Stimulated activated CD8-positive, alpha-beta memory T cell treated with anti-CD3 and anti-CD28 coated beads, Interleukin-15, amount 100 ng/mL, for 1 hour (primary cell): Measurements from ENCODE around the gene C4A.
"Not testable (repeated sequence)": the region's sequence is repeated elsewhere in the genome, so short reads cannot be mapped to it uniquely, and the experiment has no call there.

Experiments
- DNase-seq: peaks from one replicate; pipeline ENCODE4 v3.0.0-alpha.2; 2020; ENCODE audit warnings: low read depth

The C4A gene

GRCh38 chr6:31981744-31982143 lies at the start of gene C4A:
C4A (plus strand) TSS chr6:31982057; CDS start chr6:31982108, 51 bp downstream.
- DNase-seq: not testable (repeated sequence)

DNA sequence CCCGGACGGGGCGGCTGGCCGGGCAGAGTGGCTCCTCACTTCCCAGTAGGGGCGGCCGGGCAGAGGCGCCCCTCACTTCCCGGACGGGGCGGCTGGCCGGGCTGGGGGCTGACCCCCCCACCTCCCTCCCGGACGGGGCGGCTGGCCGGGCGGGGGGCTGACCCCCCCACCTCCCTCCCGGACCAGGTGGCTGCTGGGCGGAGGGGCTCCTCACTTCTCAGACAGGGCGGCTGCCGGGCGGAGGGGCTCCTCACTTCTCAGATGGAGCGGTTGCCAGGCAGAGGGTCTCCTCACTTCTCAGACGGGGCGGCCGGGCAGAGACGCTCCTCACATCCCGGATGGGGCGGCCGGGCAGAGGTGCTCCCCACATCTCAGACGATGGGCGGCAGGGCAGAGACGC lies 49.7 kb upstream of the C4A start:
- not testable (repeated sequence) for DNase-seq

DNA sequence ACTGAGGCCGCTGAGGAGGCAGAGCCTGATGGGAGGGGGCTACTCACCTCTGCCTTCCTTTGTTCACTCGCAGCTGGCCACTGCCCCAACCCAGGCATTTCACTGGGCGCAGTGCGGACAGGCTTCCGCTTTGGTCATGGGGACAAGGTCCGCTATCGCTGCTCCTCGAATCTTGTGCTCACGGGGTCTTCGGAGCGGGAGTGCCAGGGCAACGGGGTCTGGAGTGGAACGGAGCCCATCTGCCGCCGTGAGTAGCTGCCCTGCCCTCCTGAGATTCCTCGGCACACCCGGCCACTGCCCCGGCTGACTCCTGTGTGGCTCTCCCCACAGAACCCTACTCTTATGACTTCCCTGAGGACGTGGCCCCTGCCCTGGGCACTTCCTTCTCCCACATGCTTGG lies 48.3 kb upstream of the C4A start:
- no peak for DNase-seq

GRCh38 chr6:31935021-31935420 lies 46.8 kb upstream of the C4A start:
- DNase-seq: no peak

DNA sequence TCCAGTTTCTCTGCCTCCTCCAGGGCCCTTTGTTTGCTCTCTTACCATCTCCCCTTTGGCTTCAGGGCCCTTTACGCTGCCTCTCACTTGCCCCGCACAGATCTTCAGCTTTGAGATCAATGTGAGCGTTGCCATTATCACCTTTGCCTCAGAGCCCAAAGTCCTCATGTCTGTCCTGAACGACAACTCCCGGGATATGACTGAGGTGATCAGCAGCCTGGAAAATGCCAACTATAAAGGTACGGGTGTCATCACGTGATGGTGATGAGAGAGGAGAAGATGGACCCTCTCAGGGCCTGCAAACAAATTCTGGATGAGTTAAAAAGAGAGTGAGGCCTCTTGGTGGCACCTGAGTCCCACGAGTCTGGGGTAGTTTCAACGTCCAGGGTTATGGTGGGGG lies 46.0 kb upstream of the C4A start:
- DNase-seq: no peak

- no peak for DNase-seq
Measured at GRCh38 chr6:31940256-31940664, 41.6 kb upstream of the C4A start.

- no peak for DNase-seq
Measured at GRCh38 chr6:31943742-31944141, 38.1 kb upstream of the C4A start.

DNA sequence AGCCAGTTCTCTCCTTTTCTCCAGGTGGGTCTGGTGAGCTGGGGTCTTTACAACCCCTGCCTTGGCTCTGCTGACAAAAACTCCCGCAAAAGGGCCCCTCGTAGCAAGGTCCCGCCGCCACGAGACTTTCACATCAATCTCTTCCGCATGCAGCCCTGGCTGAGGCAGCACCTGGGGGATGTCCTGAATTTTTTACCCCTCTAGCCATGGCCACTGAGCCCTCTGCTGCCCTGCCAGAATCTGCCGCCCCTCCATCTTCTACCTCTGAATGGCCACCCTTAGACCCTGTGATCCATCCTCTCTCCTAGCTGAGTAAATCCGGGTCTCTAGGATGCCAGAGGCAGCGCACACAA lies 36.7 kb upstream of the C4A start:
- DNase-seq: no peak

DNA sequence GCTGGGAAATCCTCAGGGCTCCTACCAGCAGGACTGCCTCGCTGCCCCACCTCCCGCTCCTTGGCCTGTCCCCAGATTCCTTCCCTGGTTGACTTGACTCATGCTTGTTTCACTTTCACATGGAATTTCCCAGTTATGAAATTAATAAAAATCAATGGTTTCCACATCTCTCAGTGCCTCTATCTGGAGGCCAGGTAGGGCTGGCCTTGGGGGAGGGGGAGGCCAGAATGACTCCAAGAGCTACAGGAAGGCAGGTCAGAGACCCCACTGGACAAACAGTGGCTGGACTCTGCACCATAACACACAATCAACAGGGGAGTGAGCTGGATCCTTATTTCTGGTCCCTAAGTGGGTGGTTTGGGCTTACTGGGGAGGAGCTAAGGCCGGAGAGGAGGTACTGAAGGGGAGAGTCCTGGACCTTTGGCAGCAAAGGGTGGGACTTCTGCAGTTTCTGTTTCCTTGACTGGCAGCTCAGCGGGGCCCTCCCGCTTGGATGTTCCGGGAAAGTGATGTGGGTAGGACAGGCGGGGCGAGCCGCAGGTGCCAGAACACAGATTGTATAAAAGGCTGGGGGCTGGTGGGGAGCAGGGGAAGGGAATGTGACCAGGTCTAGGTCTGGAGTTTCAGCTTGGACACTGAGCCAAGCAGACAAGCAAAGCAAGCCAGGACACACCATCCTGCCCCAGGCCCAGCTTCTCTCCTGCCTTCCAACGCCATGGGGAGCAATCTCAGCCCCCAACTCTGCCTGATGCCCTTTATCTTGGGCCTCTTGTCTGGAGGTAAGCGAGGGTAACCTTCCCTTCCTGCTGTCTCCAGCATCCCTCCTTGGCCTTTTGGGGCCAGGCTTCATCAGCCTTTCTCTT lies 36.1 kb upstream of the C4A start, which contains the start of gene CFB:
CFB (plus strand) TSS at position 589 of the 863 bp plus-strand sequence; CDS start at position 716, 127 bp downstream.
- DNase-seq: no peak

DNA sequence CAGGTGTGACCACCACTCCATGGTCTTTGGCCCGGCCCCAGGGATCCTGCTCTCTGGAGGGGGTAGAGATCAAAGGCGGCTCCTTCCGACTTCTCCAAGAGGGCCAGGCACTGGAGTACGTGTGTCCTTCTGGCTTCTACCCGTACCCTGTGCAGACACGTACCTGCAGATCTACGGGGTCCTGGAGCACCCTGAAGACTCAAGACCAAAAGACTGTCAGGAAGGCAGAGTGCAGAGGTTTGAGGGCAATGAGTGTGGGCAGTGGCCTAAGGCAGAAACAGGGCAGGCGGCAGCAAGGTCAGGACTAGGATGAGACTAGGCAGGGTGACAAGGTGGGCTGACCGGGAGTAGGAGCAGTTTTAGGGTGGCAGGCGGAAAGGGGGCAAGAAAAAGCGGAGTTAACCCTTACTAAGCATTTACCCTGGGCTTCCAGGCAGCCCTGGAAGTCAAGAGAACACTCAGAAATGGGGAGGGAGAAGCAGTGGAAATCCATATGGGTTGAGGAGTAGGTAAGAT lies 35.4 kb upstream of the C4A start:
- DNase-seq: no peak

DNA sequence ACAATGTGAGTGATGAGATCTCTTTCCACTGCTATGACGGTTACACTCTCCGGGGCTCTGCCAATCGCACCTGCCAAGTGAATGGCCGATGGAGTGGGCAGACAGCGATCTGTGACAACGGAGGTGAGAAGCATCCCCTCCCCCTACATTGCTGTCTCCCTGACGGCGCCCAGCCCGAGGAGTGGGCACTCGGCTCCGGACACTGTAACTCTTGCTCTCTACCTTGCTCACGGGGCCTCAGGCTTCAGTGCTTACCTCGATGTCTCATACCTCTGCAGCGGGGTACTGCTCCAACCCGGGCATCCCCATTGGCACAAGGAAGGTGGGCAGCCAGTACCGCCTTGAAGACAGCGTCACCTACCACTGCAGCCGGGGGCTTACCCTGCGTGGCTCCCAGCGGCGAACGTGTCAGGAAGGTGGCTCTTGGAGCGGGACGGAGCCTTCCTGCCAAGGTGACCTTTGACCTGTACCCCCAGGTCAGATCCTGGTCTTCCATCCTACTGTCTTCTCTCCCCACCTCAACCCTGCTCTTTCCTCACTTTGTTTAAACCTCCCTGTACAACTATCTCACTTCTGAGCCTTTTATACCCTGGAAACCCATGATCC lies 34.7 kb upstream of the C4A start:
- DNase-seq: no peak

DNA sequence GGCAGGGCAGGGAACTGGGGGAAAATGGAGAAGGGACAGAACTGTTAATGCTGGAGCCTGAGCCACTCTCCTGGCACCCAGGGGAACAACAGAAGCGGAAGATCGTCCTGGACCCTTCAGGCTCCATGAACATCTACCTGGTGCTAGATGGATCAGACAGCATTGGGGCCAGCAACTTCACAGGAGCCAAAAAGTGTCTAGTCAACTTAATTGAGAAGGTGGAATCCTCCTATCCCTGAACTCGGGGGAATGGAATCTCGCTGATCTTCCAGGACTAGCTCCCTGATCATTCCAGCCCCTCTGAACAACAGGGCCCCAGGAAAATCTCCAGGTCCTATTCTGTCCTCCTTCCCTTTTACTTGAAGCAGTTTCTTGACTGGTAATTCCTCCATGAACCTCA lies 34.0 kb upstream of the C4A start:
- DNase-seq: no peak

- no peak for DNase-seq
Measured at GRCh38 chr6:31948306-31948705, 33.6 kb upstream of the C4A start.

DNA sequence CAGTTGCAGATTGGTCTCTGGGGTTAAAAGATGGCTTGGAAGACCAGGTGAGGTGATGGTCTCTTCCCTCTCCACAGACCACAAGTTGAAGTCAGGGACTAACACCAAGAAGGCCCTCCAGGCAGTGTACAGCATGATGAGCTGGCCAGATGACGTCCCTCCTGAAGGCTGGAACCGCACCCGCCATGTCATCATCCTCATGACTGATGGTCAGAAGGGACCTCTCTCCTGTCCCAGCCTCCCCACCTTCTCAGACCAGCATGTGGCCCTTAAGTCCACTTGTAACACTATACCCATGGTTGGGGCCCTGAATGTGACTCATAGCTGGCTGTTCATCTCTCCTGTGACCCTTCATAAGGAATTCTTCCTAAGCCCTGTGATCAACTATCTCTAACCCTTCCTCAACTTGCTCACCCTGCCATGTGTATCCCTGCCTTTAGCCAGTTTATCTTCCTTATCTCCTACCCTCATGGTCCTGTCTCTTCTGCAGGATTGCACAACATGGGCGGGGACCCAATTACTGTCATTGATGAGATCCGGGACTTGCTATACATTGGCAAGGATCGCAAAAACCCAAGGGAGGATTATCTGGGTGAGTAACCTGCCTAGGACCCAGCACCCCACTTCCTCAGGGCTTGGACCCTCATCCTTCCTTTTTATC lies 33.0 kb upstream of the C4A start:
- DNase-seq: no peak

- no peak for DNase-seq
Measured at GRCh38 chr6:31949926-31950548, 31.8 kb upstream of the C4A start.

DNA sequence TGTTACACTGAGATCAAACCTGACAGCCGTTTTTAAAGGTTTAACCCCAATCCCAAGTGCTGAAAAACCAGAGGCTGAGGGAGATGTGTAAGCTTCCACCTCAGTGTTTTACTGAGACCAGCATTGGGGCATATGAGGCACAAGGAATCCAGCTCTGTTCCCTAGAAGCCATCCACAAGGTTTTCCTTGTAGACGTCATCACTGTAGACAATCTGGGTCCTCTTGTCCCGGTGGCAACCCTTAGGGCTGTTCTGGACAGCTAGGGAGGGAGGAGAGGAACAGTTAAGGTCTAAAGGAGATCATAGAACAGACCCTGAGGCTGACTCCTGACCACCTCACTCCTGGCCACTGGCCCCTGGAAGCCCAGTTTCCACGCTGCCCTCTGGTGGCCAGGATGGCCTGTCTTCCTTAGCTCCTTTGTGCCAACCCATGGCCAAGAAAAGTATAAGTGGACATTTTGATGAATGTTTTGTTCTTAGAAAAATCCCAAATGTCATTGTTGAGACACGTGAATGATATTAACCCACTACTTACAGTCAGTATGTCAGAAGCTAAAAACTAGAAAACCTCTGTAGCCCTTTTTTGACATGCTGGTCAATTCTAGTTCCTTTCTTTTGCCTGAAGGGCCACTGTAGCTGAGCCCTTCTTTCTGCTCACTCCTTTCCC lies 29.6 kb upstream of the C4A start:
- DNase-seq: no peak

DNA sequence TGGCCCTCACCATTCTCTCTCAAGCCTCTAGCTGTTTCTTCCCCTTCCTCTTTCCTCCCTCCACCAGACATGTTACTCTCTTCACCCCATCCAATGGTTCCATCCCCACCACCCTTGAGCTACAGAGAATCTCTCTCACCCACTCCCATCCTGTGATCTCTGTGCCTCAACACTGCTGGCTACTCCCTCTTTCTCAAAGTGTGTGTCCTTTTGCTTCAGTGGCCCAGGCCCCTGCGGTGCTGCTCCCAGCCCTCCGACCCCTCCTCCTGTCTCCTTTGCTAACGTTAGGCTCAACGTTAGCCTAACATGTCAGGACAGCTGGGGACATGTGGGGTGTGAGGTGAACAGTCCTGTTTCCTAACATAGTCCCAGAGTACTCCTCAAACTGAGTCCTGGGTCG lies 29.0 kb upstream of the C4A start:
- no peak for DNase-seq

DNA sequence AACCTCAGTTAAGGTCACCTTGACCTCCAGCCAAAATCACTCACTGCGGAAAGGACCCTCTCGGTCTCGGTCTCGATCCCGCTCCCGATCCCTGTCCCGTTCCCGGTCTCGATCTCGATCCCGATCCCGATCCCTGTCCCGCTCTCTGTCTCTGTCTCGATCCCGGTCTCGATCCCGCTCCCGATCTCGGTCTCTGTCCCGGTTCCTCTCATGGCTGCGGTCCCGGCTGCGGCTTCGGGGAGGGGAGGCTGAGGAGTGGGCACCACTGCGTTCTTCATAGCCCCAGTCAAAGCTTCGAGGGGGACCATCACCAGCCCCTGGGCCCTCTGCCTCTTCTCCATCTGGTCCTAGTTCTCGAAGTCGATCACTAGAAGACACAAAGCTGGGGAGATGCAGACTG lies 27.3 kb upstream of the C4A start:
- DNase-seq: no peak

GRCh38 chr6:31956796-31957195 lies 25.1 kb upstream of the C4A start:
- DNase-seq: no peak

DNA sequence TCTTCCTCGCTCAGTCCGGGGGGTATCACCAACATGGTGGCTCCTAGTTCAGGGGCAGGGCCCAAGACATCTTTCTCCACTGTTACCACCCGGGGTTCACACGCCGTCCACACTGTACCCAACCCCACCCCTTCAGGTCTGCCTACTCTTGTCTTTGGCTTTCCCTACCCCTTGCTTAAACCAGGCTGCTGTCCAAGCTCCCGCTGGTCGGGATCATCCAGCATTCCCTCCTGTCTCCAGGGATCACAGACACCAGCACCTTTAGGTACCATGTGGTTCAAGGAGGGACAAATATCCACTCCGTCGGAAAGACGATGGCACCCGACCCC lies 23.5 kb upstream of the C4A start:
- DNase-seq: no peak

DNA sequence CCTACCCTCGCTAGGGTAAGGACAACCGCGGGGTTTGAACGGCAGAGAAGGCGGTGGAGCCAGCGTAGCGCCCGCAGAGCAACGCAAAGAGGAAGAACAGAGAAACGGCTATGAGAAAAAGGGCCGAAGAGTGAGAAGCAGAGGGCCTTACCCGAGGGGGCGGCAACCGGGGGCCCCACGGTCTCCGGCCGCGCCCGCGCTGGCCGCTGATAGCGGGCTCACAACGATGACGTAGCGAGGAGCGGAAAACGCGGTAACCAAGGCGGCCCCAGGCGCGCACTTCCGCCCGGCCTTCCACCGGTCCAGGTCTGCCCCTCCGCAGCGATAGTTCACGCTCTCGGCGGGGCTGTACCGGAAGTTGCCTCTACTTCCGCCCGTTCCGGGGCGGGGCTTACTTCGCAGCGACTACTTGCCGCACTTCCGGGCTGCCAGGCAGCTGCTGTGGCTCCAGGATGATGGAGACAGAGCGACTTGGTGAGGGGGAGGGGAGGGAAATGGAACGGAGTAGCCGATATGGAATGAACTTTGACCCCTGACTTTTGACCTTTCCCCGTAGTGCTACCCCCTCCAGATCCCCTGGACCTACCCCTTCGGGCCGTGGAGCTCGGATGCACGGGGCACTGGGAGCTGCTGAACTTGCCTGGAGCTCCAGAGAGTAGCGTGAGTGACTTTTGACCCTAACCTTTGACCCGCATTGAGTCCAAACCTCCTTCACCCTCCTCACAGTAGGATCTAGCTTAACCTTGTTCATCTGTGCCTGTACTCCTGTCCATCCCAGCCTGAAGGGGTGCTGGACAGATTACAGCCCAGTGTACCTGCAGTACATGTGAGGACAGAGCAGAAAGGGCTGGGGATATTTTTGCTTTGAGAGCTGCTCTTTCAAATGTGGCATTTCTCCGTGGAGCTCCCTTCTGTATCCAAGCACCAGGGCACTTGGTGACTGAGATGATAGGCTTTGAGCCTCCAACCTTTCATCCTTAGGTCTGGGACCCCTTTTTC lies 22.8 kb upstream of the C4A start, which contains the start of the genes NELFE and SKIC2:
NELFE (minus strand) TSS at position 231 of the 999 bp plus-strand sequence. CDS start 525 bp downstream, outside the sequence.
SKIC2 (plus strand) TSS at position 435 of the 999 bp plus-strand sequence; CDS start at position 453, 18 bp downstream.
- DNase-seq: peak; percentile 94
